GM08714 (cell line): ENCODE data around the gene ANKS1B.
"Not testable (repeated sequence)": the region's sequence is repeated elsewhere in the genome, so short reads cannot be mapped to it uniquely, and the experiment has no call there.

Source experiments
- H3K4me3 ChIP-seq: fragments of 200-500 bp; sonication (Bioruptor generic); 2 replicates; pipeline ENCODE4 v1.5.1; 2014; ENCODE audit warnings: mild to moderate bottlenecking, low read length, inconsistent platforms
- ZNF274 ChIP-seq: IDR thresholded peaks from 2 replicates; pipeline ENCODE4 v1.6.1; 2012; ENCODE audit warnings: mild to moderate bottlenecking, low read depth, low read length

ANKS1B gene

DNA sequence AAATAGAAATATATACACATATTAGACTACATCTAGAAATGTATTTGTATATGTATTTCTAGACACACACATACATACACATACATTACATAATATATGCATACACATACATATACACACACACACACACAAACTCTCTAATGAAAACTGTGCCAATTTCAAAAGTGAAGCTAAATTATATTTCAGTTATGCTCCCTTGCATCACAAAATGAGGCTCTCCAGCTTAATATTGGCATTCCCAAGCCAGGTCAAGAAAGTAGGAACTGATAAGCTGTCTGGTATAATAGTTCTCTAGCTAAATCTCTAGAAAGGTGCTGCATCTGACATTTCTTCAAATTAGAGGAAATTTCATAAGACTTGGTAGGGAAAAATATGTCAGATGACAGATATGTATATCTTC is 280.3 kb downstream of the ANKS1B start:
- TF ChIP-seq ZNF274 = no peak
- H3K4me3 ChIP-seq = no peak overlapping the region

DNA sequence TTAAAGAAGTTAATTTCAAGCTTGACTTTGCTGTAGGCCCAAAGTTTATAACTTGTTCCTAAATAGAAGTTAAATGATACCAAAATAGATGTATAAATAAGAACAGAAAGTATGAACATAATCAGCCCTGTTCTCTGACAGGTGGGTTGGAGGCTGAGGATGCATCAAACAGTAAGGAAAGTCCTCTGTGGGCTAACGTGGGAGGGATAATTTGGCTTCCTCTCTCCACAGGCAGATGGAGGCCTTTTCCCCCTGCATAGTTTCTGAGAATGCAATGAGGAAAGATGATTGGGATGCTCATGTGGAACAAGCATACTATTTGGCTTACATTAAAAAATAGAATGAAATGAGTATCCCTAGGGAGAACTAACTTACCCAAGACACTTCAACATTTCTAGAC is 280.7 kb downstream of the ANKS1B start:
- TF ChIP-seq ZNF274 = no peak
- no peak overlapping the region for H3K4me3 ChIP-seq

DNA sequence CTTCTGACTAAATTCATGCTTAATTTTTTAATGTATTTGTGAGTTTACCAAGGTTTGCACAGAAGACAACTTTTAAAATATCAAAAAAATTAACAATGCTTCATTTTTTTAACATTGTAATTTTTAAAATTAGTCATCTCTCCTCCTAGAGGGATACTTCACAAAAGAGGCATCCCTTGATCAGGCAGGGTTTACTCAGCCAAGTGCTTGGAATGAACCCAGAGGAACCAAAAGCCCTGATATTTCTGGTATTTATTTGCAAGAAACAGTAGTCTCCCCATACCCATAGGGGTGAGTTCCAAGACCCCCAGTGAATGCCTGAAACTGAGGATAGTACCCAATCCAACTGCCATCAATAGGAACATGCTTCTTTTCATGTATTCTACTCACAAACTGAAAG is 284.7 kb downstream of the ANKS1B start:
- TF ChIP-seq ZNF274 = no peak
- H3K4me3 ChIP-seq = no peak overlapping the region

DNA sequence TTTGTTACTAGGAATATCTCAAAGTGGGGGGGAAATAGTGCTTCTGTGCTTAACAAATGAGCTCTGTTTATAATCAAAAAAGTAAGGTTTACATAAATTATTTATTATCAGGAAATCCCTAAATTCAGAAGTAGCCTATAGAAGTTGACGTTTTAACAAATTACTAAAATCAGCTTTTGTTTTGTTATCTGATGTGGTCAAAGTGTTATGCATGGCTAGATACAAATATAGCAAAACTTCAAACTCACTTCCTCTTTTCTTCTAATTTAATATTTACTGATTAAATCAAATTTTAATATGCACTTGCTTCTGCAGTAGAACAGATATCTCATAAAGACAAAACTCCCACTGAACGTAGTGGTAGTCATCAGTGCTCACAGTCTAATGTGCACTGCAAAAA is 289.7 kb downstream of the ANKS1B start:
- TF ChIP-seq ZNF274 = no peak

DNA sequence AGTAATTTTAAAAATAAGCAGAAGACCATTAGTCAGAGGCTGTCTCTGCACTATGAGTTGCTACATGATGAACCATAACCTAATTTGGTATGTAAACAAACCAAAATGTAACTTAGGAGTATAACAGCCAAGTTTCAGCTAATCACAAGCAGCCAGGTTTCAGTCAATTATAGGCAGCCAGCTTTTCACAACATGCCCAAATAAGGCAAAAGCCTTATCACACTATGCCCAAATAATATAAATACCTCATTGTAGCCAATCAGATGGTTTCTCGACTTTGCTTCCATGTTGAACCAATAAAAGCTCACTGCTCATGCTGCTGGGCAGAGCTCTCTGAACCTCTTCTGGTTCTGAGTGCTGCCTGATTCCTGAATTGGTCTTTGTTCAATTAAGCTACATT is 298.6 kb downstream of the ANKS1B start:
- no peak overlapping the region for H3K4me3 ChIP-seq
- TF ChIP-seq ZNF274 = no peak

More for the DNA sequence above, 289.7 kb downstream of the ANKS1B start:
- H3K4me3 ChIP-seq = no peak overlapping the region

DNA sequence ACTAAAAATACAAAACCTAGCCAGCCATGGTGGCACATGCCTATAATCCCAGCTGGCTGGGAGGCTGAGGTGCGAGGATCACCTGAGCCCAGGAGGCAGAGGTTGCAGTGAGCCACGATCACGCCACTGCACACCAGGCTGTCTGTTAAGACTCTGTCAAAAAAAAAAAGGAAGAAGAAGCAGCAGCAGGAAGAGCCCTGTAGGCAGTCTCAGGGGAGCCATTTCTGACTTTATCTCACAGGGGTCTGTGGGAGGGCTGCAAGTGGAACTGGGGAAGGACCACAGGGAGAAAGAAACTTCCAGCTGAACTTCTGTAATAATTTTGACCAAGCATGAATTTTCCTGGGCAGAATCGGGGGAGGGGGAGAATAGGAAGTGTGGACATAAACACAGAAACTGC is 304.5 kb downstream of the ANKS1B start:
- no peak overlapping the region for H3K4me3 ChIP-seq
- TF ChIP-seq ZNF274 = no peak

DNA sequence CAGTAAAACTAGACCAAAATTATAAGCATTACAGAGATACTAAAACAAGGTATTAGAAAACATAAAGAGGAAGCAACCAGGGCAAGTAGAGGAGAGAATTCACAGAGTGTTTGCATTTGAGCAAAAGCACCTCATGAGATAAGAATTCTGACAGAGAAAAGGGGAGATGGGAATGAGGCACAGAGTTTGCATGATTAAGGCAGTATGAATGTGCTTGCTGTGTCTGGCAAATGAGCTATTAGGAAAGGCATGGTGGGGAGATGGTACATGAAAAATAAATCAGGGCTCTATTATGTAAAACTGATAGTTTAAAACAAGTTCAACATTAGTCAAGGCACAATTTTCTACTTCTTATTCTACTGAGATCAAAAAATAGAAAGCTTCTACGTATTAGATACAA is 314.1 kb downstream of the ANKS1B start:
- no peak overlapping the region for H3K4me3 ChIP-seq
- TF ChIP-seq ZNF274 = no peak

DNA sequence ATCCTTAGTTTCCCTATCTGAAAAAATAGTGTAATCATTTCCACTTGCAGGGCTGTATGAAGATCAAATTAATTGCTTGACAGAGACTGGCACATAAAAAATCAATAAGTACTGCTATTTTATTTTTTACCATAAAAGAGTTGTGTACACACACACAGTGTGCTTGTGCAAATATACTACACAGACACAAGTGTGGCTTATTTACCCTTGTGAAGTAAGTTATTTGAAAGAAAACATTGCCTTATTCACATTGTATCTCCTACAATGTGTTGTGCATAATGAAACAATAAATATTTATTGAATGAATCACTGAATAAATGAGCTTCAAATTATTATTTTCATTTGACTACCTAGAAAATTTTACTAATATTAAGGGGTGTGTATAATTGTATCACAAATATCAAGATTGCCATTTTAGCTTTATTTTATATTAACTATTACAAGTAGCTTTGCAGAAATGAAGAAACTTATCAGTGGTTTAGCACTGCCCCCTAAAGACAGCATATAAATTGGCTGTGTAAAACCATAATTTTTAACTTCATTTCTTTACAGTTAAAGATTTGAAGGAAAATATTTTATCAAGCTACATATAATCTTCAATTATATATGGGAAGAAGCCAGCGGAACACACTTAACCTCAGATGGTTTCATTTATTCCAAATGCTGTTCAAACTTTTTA is 325.9 kb downstream of the ANKS1B start:
- no peak overlapping the region for H3K4me3 ChIP-seq
- TF ChIP-seq ZNF274 = no peak

DNA sequence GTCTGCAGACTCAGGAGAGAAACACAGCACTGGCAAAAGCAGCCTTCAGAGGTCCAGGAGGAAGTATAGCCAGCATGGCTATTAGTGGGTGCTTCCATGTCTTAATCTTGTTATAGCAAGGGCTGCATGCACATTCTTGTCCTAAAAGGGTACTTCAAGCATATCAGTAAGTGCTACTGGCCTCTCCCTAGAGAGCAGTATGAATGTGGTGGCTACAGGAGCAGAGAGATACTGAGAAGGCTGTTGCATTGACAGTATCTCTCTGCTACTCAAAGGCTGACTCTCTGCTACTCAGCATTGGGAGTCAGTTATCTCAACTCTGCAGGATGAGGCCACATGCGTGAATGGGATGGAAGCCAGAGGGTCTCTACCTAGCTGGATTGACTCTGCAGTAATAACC is 335.2 kb downstream of the ANKS1B start:
- H3K4me3 ChIP-seq = no peak overlapping the region
- no peak for TF ChIP-seq ZNF274

DNA sequence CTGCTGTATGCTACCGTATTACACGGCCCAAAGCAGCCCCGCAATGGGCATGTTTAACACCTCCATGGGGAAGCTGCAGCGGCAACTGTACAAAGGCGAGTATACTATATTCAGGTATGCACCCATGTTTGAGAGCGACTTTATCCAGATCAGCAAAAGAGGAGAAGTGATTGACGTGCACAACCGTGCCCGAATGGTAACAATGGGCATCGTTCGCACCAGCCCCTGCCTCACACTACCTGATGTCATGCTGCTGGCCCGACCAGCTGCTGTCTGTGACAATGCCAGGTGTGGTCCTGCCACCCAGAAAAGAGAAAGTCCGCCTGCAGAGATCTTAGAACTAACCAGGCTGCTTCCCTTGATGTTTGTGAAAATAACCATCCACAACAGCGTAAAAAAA is 336.6 kb downstream of the ANKS1B start:
- no peak for TF ChIP-seq ZNF274
- no peak overlapping the region for H3K4me3 ChIP-seq

DNA sequence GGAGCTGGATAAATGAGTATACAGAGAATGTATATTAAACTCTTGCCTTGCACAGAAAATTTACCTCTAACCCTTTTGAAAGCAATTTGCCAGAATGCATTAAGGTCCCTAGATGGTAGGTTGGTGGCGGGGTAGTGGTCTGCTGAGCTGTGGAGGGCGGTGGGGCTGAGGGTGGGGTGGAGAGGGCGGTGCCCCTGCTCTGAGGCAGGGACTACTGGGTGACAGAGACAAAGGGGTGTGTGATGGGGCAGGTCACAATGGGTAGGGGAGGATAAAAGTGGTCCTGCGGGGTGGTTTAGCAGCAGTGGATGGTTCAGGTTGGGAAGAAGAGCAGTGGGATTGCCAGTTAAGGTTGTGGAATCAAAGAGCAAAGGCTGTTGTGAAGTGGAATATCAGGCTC is 337.3 kb downstream of the ANKS1B start, which contains the start of gene GARIN6:
GARIN6 (plus strand) TSS at position 301 of the 400 bp plus-strand sequence. CDS start 422 bp downstream, outside the sequence.
- no peak within 1 kb of the TSS for H3K4me3 ChIP-seq
- no peak for TF ChIP-seq ZNF274

DNA sequence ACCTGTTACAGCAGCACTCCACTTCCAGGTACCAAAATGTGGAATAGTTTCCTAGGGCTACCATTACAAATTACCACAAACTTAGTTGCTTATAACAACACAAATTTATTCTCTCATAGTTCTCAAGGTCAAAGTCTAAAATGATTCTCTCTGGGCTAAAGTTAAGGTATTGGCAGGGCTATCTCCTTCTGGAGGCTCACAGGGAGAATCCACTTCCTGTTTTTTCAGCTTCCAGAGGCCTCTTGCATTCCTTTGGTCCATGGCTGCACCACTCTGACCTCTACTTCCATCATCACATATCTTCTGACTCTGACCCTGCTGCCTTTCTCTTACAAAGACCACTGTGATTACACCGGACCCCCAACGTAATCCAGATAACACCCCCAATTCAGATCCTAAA is 340.1 kb downstream of the ANKS1B start:
- no peak for TF ChIP-seq ZNF274
- no peak overlapping the region for H3K4me3 ChIP-seq

DNA sequence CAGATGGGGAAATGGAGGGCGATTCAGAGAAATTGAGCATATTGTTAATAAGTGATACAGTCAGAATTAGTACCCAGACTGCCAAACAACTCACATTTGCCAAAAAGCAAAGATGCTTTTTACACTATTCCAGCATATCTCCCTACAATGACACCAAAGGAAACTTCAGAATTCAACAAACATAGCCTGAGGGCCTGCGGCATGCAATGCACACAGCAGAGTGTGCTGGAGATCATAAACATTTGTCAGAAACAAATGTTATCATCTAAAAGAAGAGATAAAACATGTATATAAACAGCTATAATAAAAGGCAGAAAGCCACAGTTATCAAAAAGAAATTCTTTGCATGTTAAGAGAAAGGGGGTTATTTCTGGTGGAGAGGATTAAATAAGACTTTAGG is 357.3 kb downstream of the ANKS1B start:
- no peak overlapping the region for H3K4me3 ChIP-seq
- TF ChIP-seq ZNF274 = no peak

DNA sequence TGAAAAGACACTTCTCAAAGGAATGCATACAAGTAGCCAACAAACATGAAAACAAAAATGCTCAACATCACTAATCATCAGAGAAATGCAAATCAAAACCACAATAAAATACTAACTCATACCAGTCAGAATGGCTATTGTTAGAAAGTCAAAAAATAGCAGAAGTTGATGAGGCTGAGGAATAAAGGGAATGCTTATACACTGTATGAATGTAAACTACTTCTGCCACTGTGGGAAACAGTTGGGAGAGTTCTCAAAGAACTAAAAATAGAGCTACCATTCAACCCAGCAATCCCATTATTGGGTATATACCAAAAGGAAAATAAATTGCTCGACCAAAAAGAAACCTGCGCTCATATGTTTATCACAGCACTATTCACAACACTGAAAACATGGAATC is 360.1 kb downstream of the ANKS1B start:
- H3K4me3 ChIP-seq = not testable (repeated sequence)

DNA sequence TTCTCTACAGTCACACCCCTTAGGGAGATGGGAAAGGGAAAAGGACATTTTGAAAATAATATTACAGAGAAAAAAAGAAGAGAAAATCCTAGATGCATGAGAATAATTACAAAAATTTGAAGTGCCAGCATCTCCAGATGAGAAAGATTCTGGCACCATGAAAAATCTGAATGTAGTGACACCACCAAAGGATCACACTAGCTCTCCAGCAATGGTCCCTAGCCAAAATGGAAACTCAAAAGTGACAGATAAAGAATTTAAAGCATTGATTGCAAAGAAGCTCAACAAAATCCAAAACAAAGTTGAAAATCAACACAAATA is 364.6 kb downstream of the ANKS1B start:
- H3K4me3 ChIP-seq = no peak overlapping the region
- no peak for TF ChIP-seq ZNF274
